GM23338 (cell line): ENCODE measurements around the gene TNK2. TPM values are rescaled to one million over a fixed set of nuclear protein-coding genes. Genes with fewer than 3 reads are reported as not detected.

Experiments used
- ATAC-seq: fragments of 200-7000 bp; cut with Tn5 transposase; 3 replicates; pipeline ENCODE4 v1.9.1; 2020
- DNase-seq: peaks from one replicate; pipeline ENCODE4 v3.0.0-alpha.2; 2015; ENCODE audit warnings: low spot score
- H2AFZ ChIP-seq: fragments of 200-600 bp; sonication (generic); 2 replicates; pipeline ENCODE4 v1.8.0; 2016; ENCODE audit warnings: antibody characterized with exemption, mild to moderate bottlenecking, moderate library complexity
- H3F3A ChIP-seq: fragments of 200-600 bp; sonication (generic); replicated peaks from 2 replicates; pipeline ENCODE4 v1.8.0; 2017; ENCODE audit warnings: antibody characterized with exemption, mixed run types, low read depth
- H3K27ac ChIP-seq: fragments of 200-600 bp; sonication (generic); 2 replicates; pipeline ENCODE4 v1.6.1; 2016; ENCODE audit warnings: low read depth
- H3K27me3 ChIP-seq: fragments of 200-600 bp; sonication (generic); 2 replicates; pipeline ENCODE4 v1.8.0; 2016; ENCODE audit warnings: mild to moderate bottlenecking, mixed run types, moderate library complexity; ENCODE audit not compliant: insufficient read depth
- H3K36me3 ChIP-seq: fragments of 200-600 bp; sonication (generic); 2 replicates; pipeline ENCODE4 v1.8.0; 2016; ENCODE audit warnings: mild to moderate bottlenecking; ENCODE audit not compliant: insufficient read depth
- H3K4me1 ChIP-seq: fragments of 200-600 bp; sonication (generic); 2 replicates; pipeline ENCODE4 v1.8.0; 2016; ENCODE audit warnings: mild to moderate bottlenecking, moderate library complexity; ENCODE audit not compliant: insufficient read depth
- H3K4me2 ChIP-seq: fragments of 200-600 bp; sonication (generic); 2 replicates; pipeline ENCODE4 v1.7.1; 2017; ENCODE audit warnings: mixed run types
- H3K4me3 ChIP-seq: fragments of 200-600 bp; sonication (generic); 2 replicates; pipeline ENCODE4 v1.6.1; 2016; ENCODE audit warnings: mixed run types
- H3K79me2 ChIP-seq: fragments of 200-600 bp; sonication (generic); replicated peaks from 2 replicates; pipeline ENCODE4 v1.8.0; 2017; ENCODE audit warnings: mild to moderate bottlenecking; ENCODE audit not compliant: insufficient read depth
- H3K9me2 ChIP-seq: fragments of 200-600 bp; sonication (generic); 2 replicates; pipeline ENCODE4 v1.8.0; 2017; ENCODE audit not compliant: insufficient read depth
- H4K20me1 ChIP-seq: fragments of 200-600 bp; sonication (generic); replicated peaks from 2 replicates; pipeline ENCODE4 v1.8.0; 2017; ENCODE audit warnings: mild to moderate bottlenecking; ENCODE audit not compliant: insufficient read depth
- H3K27ac Mint-ChIP-seq: 2 replicates; pipeline ENCODE4 v1.8.0; 2020; ENCODE audit warnings: inconsistent platforms, mild to moderate bottlenecking, moderate library complexity, mixed read lengths
- H3K27me3 Mint-ChIP-seq: 3 replicates; pipeline ENCODE4 v1.8.0; 2022; ENCODE audit warnings: low read depth, mild to moderate bottlenecking, moderate library complexity, mixed read lengths, inconsistent platforms; ENCODE audit not compliant: insufficient read depth, poor library complexity
- H3K36me3 Mint-ChIP-seq: 3 replicates; pipeline ENCODE4 v1.8.0; 2021; ENCODE audit warnings: low read depth, mild to moderate bottlenecking, inconsistent platforms, moderate library complexity, mixed read lengths
- H3K4me1 Mint-ChIP-seq: 3 replicates; pipeline ENCODE4 v1.8.0; 2020; ENCODE audit warnings: mild to moderate bottlenecking, inconsistent platforms, mixed read lengths
- H3K4me3 Mint-ChIP-seq: 3 replicates; pipeline ENCODE4 v1.8.0; 2021; ENCODE audit warnings: moderate library complexity, mild to moderate bottlenecking, inconsistent platforms, mixed read lengths
- H3K9me3 Mint-ChIP-seq: 3 replicates; pipeline ENCODE4 v1.8.0; 2020; ENCODE audit warnings: moderate library complexity, mild to moderate bottlenecking, inconsistent platforms, mixed read lengths
- CREB1 ChIP-seq: fragments of 250-450 bp; sonication (Bioruptor Pico); IDR thresholded peaks from 2 replicates; pipeline ENCODE4 v1.5.0; 2020; ENCODE audit warnings: low read depth, mild to moderate bottlenecking, moderate library complexity
- EZH2 ChIP-seq: fragments of 200-600 bp; sonication (generic); IDR thresholded peaks from one replicate; pipeline ENCODE4 v1.8.0; 2017; ENCODE audit warnings: antibody characterized with exemption, mild to moderate bottlenecking, low read depth; ENCODE audit not compliant: unreplicated experiment
- JUNB ChIP-seq: IDR thresholded peaks from one replicate; pipeline ENCODE4 v1.6.1; 2016; ENCODE audit warnings: antibody characterized with exemption; ENCODE audit not compliant: unreplicated experiment
- POLR2AphosphoS5 ChIP-seq: IDR thresholded peaks from 2 replicates; pipeline ENCODE4 v1.6.1; 2016; ENCODE audit warnings: antibody characterized with exemption, low read depth
- STAT1 ChIP-seq: IDR thresholded peaks from one replicate; pipeline ENCODE4 v1.6.1; 2016; ENCODE audit warnings: antibody characterized with exemption; ENCODE audit not compliant: unreplicated experiment
- ZNF331 ChIP-seq: fragments of 250-450 bp; sonication (Bioruptor Pico); IDR thresholded peaks from 2 replicates; pipeline ENCODE4 v1.5.0; 2020; ENCODE audit warnings: low read depth, mild to moderate bottlenecking, moderate library complexity
- polyA plus RNA-seq: library from polyadenylated mRNA; unstranded; fragments of >200 nt; fragmentation: Nextera tagmentation; extraction: Ambion mirVana; gene quantifications from 2 replicates; pipeline ENCODE4 v1.2.1, GENCODE V29; 2016
- total RNA-seq: library from RNA; depleted of rRNA; stranded (reverse); fragments of >200 nt; shearing (Covaris generic); gene quantifications from 2 replicates; pipeline ENCODE4 v1.2.3, GENCODE V29; 2014
- TF ChIP-seq, protein P1 (sequence below): fragments of 250-450 bp; sonication (Bioruptor Pico); IDR thresholded peaks from 2 replicates; pipeline ENCODE4 v1.5.0; 2020; ENCODE audit warnings: mild to moderate bottlenecking, moderate library complexity
- TF ChIP-seq, protein P2 (sequence below): IDR thresholded peaks from 2 replicates; pipeline ENCODE4 v1.6.1; 2016; ENCODE audit warnings: antibody characterized with exemption
- TF ChIP-seq, protein P3 (sequence below): IDR thresholded peaks from one replicate; pipeline ENCODE4 v1.6.1; 2018; ENCODE audit warnings: antibody characterized with exemption; ENCODE audit not compliant: unreplicated experiment

Gene TNK2
- total and polyA plus RNA-seq, 2 experiments from 2014 or later, result 10.0 to 22.5 TPM

DNA sequence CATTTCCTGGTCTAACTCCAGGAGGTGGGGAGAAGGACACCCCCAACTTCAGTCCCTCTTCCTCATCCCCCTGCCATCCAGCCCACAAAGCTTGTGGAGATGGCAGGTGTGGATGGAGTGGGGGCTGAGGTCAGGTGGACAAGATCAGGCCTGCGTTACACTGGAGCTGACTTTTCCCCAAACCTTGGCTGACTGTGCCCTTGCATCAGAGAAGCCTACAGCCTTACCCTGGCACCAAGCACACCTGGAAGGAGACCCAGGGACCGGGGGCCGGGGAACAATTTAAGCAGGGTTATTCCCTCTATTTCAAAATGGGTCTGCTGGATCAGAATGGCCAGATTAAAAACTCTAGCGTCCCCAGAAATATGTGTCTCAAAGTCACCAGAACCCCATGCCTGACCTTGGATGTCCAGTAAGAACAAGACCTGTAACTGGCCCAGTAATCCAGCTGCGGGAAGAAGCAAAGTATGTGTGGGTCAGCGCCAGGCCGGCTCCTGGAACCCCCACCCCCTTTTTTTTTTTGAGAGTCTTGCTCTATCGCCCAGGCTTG, 14.4 kb downstream of the TNK2 start (continued):
- TF ChIP-seq, protein P1, sequence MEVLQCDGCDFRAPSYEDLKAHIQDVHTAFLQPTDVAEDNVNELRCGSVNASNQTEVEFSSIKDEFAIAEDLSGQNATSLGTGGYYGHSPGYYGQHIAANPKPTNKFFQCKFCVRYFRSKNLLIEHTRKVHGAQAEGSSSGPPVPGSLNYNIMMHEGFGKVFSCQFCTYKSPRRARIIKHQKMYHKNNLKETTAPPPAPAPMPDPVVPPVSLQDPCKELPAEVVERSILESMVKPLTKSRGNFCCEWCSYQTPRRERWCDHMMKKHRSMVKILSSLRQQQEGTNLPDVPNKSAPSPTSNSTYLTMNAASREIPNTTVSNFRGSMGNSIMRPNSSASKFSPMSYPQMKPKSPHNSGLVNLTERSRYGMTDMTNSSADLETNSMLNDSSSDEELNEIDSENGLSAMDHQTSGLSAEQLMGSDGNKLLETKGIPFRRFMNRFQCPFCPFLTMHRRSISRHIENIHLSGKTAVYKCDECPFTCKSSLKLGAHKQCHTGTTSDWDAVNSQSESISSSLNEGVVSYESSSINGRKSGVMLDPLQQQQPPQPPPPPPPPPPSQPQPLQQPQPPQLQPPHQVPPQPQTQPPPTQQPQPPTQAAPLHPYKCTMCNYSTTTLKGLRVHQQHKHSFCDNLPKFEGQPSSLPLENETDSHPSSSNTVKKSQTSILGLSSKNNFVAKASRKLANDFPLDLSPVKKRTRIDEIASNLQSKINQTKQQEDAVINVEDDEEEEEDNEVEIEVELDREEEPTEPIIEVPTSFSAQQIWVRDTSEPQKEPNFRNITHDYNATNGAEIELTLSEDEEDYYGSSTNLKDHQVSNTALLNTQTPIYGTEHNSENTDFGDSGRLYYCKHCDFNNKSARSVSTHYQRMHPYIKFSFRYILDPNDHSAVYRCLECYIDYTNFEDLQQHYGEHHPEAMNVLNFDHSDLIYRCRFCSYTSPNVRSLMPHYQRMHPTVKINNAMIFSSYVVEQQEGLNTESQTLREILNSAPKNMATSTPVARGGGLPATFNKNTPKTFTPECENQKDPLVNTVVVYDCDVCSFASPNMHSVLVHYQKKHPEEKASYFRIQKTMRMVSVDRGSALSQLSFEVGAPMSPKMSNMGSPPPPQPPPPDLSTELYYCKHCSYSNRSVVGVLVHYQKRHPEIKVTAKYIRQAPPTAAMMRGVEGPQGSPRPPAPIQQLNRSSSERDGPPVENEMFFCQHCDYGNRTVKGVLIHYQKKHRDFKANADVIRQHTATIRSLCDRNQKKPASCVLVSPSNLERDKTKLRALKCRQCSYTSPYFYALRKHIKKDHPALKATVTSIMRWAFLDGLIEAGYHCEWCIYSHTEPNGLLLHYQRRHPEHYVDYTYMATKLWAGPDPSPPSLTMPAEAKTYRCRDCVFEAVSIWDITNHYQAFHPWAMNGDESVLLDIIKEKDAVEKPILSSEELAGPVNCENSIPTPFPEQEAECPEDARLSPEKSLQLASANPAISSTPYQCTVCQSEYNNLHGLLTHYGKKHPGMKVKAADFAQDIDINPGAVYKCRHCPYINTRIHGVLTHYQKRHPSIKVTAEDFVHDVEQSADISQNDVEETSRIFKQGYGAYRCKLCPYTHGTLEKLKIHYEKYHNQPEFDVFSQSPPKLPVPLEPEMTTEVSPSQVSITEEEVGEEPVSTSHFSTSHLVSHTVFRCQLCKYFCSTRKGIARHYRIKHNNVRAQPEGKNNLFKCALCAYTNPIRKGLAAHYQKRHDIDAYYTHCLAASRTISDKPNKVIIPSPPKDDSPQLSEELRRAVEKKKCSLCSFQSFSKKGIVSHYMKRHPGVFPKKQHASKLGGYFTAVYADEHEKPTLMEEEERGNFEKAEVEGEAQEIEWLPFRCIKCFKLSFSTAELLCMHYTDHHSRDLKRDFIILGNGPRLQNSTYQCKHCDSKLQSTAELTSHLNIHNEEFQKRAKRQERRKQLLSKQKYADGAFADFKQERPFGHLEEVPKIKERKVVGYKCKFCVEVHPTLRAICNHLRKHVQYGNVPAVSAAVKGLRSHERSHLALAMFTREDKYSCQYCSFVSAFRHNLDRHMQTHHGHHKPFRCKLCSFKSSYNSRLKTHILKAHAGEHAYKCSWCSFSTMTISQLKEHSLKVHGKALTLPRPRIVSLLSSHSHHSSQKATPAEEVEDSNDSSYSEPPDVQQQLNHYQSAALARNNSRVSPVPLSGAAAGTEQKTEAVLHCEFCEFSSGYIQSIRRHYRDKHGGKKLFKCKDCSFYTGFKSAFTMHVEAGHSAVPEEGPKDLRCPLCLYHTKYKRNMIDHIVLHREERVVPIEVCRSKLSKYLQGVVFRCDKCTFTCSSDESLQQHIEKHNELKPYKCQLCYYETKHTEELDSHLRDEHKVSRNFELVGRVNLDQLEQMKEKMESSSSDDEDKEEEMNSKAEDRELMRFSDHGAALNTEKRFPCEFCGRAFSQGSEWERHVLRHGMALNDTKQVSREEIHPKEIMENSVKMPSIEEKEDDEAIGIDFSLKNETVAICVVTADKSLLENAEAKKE (CRISPR knock-in tag), result no peak
- TF ChIP-seq EZH2 (no peak), STAT1 (no peak)

DNA sequence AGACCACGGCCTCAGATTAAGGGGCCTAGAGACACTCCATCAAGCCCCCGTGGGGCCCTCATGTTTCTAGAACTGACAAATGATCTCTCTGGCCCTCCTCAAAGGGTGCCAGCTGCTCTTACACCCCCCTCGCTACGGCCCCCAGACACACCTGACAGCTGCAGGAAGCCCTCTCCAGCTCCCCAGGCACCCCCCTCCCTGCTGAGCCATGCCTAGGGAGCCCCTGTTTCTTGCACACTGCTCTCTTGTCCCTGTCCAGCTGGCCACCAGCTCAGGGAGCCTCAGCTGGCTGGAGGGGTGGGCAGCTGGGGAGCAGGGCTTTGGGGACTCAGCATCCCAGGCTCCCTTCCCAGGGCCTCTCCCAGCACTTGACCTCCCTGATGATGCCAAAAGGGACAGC, 14.8 kb downstream of the TNK2 start:
- H3K27ac ChIP-seq, result no peak overlapping the region
- no peak overlapping the region for H2AFZ ChIP-seq
- DNase-seq (no peak), ATAC-seq (no peak)
- H3K4me2 ChIP-seq, result no peak overlapping the region
- H3K27ac Mint-ChIP-seq, result no peak overlapping the region
- H4K20me1 ChIP-seq, result no peaks in the 10 kb centered on the region; the same call in 1 of the 2 replicates
- H3K36me3 Mint-ChIP-seq, result no peaks in the 10 kb centered on the region; the same call in 2 of the 3 replicates
- H3K4me1 Mint-ChIP-seq, result peaks cover 60% of the 10 kb centered on the region
- no peak overlapping the region for H3K4me3 ChIP-seq
- H3K4me1 ChIP-seq, result peaks cover 28% of the 10 kb centered on the region
- no peaks in the 10 kb centered on the region for H3K27me3 ChIP-seq
- peaks cover 16% of the 10 kb centered on the region for H3K79me2 ChIP-seq
- H3F3A ChIP-seq, result peaks cover 18% of the 10 kb centered on the region; the same call in 1 of the 2 replicates
- no peak overlapping the region for H3K4me3 Mint-ChIP-seq
- peaks cover 18% of the 10 kb centered on the region for H3K27me3 Mint-ChIP-seq
- no peaks in the 10 kb centered on the region for H3K36me3 ChIP-seq
- H3K9me2 ChIP-seq, result no peaks in the 10 kb centered on the region
- H3K9me3 Mint-ChIP-seq, result no peaks in the 10 kb centered on the region
- no peak for TF ChIP-seq JUNB
- no peak for TF ChIP-seq ZNF331
- TF ChIP-seq CREB1 (CRISPR knock-in tag), result no peak
- TF ChIP-seq, protein P2, sequence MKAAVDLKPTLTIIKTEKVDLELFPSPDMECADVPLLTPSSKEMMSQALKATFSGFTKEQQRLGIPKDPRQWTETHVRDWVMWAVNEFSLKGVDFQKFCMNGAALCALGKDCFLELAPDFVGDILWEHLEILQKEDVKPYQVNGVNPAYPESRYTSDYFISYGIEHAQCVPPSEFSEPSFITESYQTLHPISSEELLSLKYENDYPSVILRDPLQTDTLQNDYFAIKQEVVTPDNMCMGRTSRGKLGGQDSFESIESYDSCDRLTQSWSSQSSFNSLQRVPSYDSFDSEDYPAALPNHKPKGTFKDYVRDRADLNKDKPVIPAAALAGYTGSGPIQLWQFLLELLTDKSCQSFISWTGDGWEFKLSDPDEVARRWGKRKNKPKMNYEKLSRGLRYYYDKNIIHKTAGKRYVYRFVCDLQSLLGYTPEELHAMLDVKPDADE, result no peak
- no peak for TF ChIP-seq EZH2
- no peak for TF ChIP-seq POLR2AphosphoS5
- TF ChIP-seq, protein P3, sequence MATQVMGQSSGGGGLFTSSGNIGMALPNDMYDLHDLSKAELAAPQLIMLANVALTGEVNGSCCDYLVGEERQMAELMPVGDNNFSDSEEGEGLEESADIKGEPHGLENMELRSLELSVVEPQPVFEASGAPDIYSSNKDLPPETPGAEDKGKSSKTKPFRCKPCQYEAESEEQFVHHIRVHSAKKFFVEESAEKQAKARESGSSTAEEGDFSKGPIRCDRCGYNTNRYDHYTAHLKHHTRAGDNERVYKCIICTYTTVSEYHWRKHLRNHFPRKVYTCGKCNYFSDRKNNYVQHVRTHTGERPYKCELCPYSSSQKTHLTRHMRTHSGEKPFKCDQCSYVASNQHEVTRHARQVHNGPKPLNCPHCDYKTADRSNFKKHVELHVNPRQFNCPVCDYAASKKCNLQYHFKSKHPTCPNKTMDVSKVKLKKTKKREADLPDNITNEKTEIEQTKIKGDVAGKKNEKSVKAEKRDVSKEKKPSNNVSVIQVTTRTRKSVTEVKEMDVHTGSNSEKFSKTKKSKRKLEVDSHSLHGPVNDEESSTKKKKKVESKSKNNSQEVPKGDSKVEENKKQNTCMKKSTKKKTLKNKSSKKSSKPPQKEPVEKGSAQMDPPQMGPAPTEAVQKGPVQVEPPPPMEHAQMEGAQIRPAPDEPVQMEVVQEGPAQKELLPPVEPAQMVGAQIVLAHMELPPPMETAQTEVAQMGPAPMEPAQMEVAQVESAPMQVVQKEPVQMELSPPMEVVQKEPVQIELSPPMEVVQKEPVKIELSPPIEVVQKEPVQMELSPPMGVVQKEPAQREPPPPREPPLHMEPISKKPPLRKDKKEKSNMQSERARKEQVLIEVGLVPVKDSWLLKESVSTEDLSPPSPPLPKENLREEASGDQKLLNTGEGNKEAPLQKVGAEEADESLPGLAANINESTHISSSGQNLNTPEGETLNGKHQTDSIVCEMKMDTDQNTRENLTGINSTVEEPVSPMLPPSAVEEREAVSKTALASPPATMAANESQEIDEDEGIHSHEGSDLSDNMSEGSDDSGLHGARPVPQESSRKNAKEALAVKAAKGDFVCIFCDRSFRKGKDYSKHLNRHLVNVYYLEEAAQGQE, result no peak
